A673 (cell line): Measurements from ENCODE around the gene GRIK3. TPM values are rescaled to one million over a fixed set of nuclear protein-coding genes. Genes with fewer than 3 reads are reported as not detected.

Source experiments
- BruUV-seq: library from RNA; stranded (reverse); fragments of 400-500 nt; replicated peaks from 2 replicates; lab custom pipeline; 2021; lab: Mats Ljungman, UMichigan
- CTCF ChIA-PET: fragments of 300-600 bp; sonication (Branson Sonifier 250); formaldehyde crosslinking; loops from one replicate; lab custom pipeline; 2022; ENCODE audit warnings: antibody characterized with exemption; lab: Charles Lee
- POLR2A ChIA-PET: fragments of 300-600 bp; sonication (Branson Sonifier 250); formaldehyde crosslinking; loops from one replicate; lab custom pipeline; 2022; ENCODE audit warnings: antibody characterized with exemption; ENCODE audit not compliant: low non-redundant PET; lab: Charles Lee
- DNase-seq: peaks from one replicate; pipeline ENCODE4 v3.0.0-alpha.2; 2015; ENCODE audit warnings: low spot score
- H3K27ac ChIP-seq: fragments of 200-600 bp; sonication (generic); 2 replicates; pipeline ENCODE4 v1.5.1; 2016; ENCODE audit warnings: mixed run types, low read depth, mild to moderate bottlenecking, mixed read lengths, antibody characterized with exemption, low read length; ENCODE audit not compliant: poor library complexity, severe bottlenecking
- H3K27me3 ChIP-seq: fragments of 200-600 bp; sonication (generic); replicated peaks from 2 replicates; pipeline ENCODE4 v1.6.1; 2017; ENCODE audit warnings: mixed run types, low read depth, mild to moderate bottlenecking, mixed read lengths, antibody characterized with exemption, low read length; ENCODE audit not compliant: insufficient read depth, poor library complexity
- H3K36me3 ChIP-seq: fragments of 200-600 bp; sonication (generic); 2 replicates; pipeline ENCODE4 v1.6.1; 2016; ENCODE audit warnings: mixed run types, mild to moderate bottlenecking, mixed read lengths, antibody characterized with exemption, low read length; ENCODE audit not compliant: insufficient read depth, poor library complexity, severe bottlenecking
- H3K4me1 ChIP-seq: fragments of 200-600 bp; sonication (generic); 2 replicates; pipeline ENCODE4 v1.6.1; 2017; ENCODE audit warnings: mixed run types, mild to moderate bottlenecking, mixed read lengths, antibody characterized with exemption, low read length; ENCODE audit not compliant: insufficient read depth, poor library complexity, severe bottlenecking
- H3K4me3 ChIP-seq: fragments of 200-600 bp; sonication (generic); 2 replicates; pipeline ENCODE4 v1.5.1; 2016; ENCODE audit warnings: low read depth, mixed run types, mild to moderate bottlenecking, mixed read lengths, low read length; ENCODE audit not compliant: poor library complexity, severe bottlenecking
- H3K9me3 ChIP-seq: fragments of 200-600 bp; sonication (generic); 2 replicates; pipeline ENCODE4 v1.6.1; 2016; ENCODE audit warnings: mixed run types, low read depth, mild to moderate bottlenecking, mixed read lengths, antibody characterized with exemption, low read length; ENCODE audit not compliant: poor library complexity, severe bottlenecking
- CTCF ChIP-seq: fragments of 300-800, 200-600 bp; sonication (generic); conservative IDR thresholded peaks from 2 replicates; pipeline ENCODE4 v1.5.1; 2017; ENCODE audit warnings: low read depth, mild to moderate bottlenecking, antibody characterized with exemption, low read length, moderate library complexity, mixed read lengths
- EZH2 ChIP-seq: fragments of 200-600 bp; sonication (generic); IDR thresholded peaks from 2 replicates; pipeline ENCODE4 v1.6.1; 2017; ENCODE audit warnings: borderline replicate concordance, low read depth, mild to moderate bottlenecking, mixed read lengths, antibody characterized with exemption, low read length; ENCODE audit not compliant: poor library complexity, severe bottlenecking
- intact Hi-C: fragments of 100-400 bp; cut with micrococcal nuclease; formaldehyde crosslinking; loops from one replicate; pipeline ENCODE4 v1.10.0; 2022; ENCODE audit not compliant: unreplicated experiment
- total RNA-seq: library from RNA; stranded (reverse); gene quantifications from 2 replicates; pipeline ENCODE4 v1.2.3, GENCODE V29; 2021

Gene GRIK3
- total RNA-seq, 1 experiment from 2014 or later: 0.17 TPM

DNA sequence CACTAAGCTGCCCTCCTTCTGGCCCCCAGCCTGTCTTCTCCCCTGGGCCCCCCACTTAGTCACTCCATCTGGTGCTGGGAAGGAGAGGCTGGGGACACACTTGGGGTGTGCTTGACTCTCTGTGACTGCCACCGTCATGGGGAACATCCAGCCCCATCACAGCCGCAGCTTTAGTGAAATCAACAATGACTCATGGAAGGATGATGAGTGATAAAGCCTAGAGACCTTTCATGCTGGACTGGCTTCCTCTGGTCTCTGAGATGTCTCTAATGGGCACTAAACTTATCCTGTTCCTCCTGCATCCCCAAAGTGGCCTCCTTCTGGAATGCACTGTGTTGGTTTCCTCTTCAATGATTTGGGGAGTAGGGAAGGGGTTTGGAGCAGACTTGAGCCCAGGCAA lies 172.9 kb downstream of the GRIK3 start:
- no peak for DNase-seq
- Histone ChIP-seq H3K27me3 (no peaks in the 10 kb centered on the region), H3K27ac (no peak overlapping the region), H3K4me1 (no peaks in the 10 kb centered on the region), H3K36me3 (no peaks in the 10 kb centered on the region), H3K4me3 (no peak overlapping the region), H3K9me3 (no peaks in the 10 kb centered on the region)
- intact Hi-C loops: no loop called here
- TF ChIP-seq CTCF: no peak
- TF ChIP-seq EZH2: no peak
- CTCF ChIA-PET: no interaction called here
- BruUV-seq: no TSS peak
- POLR2A ChIA-PET: no interaction called here

- intact Hi-C loops: no loop called here
- no peaks in the 10 kb centered on the region for H3K36me3 ChIP-seq
- POLR2A ChIA-PET: no interaction called here
- H3K4me1 ChIP-seq: no peaks in the 10 kb centered on the region
- no TSS peak for BruUV-seq
- no peak overlapping the region for H3K4me3 ChIP-seq
- H3K27ac ChIP-seq: no peak overlapping the region
- CTCF ChIA-PET: no interaction called here
- no peaks in the 10 kb centered on the region for H3K27me3 ChIP-seq
- no peaks in the 10 kb centered on the region for H3K9me3 ChIP-seq
- no peak for TF ChIP-seq EZH2
- no peak for TF ChIP-seq CTCF
- no peak for DNase-seq
These were observed 174.4 kb downstream of the GRIK3 start for GRCh38 chr1:36859926-36860325.

DNA sequence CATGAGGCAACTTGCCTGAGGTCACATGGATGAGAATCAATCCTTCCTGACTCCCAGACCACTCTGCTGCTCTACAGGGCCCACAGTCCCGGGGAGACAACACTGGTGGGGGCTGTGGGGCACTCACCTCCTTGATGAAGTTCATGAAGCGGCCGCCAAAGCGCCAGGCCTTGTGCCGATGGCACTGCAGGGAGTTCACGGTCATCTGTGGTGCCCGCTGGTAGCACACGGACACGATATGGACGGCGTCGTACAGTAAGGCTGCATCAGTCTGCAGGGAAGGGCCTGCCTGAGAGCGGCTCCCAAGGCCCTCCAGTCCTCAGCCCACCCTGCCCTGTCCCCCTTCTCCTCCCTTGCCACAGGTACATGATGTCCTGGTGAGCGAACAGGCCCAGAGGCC lies 175.3 kb downstream of the GRIK3 start:
- intact Hi-C loops: no loop called here
- no peak overlapping the region for H3K4me3 ChIP-seq
- H3K9me3 ChIP-seq: no peaks in the 10 kb centered on the region
- DNase-seq: no peak
- H3K27me3 ChIP-seq: no peaks in the 10 kb centered on the region
- CTCF ChIA-PET: no interaction called here
- H3K36me3 ChIP-seq: no peaks in the 10 kb centered on the region
- no TSS peak for BruUV-seq
- no peak overlapping the region for H3K27ac ChIP-seq
- no peaks in the 10 kb centered on the region for H3K4me1 ChIP-seq
- POLR2A ChIA-PET: no interaction called here
- TF ChIP-seq EZH2: no peak
- TF ChIP-seq CTCF: no peak
